ENCODE data around the gene IRX3.

IRX3 gene

DNA sequence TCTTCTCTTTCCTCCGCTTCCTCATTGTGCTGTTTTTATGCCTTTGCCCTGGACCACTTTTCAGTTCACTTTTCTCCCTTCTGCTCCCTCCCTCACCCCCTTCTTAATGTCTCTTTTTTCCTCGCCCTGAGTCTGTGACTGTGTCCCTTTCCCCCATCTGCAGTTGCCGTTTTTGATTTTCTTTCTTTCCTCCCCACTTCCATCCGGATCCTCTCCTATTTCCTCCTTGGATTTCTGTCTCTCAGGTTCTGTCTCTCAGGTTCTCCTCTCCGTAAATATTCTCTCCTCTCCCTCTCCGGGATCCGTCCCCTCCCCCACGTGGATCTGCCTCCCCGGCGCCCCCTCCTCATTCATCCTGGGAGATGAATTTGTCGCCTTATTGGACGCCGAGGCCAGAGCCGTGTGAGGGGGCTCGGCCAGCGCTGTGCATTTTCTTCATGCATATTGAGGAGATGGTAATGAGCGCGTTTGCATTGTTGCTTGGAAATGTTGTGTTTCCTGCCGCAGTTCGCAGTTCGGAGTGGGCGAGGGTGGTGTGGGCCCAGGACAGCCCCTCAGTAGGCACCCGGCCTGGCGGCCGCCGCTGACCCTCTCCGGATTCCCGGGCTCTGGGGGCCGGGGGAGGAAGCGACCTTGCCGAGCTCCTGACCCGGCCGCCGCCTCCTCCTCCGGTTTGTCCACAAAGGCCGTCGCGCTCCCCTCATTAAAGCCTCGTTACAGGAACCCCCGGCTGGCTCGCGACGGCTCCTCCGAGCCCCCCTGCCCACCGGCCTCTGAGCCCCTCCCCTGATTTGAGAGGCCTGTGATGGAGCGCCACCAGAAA lies 4.5 kb upstream of the IRX3 start:
- peak in 1 of 2 experiments; percentile 22 for DNase-seq

DNA sequence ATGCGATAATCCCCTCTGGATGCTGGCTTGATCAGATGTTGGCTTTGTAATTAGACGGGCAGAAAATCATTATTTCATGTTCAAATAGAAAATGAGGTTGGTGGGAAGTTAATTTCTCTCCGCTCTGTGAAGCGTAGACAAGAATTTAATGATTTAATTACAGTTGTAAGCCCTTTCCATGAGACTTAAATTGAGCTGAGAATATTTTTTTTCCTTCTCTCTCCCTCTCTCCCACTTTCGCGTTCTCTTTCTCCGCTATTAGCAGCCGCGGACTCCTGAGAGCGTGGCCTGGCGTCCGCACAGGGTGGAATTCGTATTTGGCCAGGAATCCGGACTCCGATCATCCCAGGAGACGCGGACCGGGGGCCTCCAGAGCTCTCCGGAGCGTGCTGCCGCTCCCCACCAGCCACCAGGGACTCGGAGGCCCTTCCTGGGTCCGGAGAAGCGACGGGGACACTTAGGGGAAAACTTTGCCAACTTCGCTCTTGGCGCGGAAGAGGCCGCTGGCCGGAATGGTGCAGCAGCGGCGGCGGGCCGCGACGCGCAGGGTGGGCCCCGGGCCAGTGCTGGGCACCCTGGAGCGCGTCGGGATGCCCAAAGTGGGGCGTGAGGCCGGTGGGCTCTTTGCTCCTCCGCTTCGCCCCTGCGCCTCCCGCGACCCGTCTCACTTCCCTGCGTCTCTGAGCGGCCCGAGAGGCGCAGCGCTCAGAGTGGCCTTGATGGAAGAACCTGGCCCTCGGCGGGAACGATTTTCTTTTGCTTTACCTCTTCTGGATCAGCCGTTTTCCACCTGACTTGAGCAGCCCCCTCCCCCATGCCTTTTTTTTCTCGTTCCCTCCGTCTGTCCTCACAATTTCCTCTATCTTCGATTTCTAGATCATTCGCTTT lies 3.6 kb upstream of the IRX3 start:
- DNase-seq, result no peak

DNA sequence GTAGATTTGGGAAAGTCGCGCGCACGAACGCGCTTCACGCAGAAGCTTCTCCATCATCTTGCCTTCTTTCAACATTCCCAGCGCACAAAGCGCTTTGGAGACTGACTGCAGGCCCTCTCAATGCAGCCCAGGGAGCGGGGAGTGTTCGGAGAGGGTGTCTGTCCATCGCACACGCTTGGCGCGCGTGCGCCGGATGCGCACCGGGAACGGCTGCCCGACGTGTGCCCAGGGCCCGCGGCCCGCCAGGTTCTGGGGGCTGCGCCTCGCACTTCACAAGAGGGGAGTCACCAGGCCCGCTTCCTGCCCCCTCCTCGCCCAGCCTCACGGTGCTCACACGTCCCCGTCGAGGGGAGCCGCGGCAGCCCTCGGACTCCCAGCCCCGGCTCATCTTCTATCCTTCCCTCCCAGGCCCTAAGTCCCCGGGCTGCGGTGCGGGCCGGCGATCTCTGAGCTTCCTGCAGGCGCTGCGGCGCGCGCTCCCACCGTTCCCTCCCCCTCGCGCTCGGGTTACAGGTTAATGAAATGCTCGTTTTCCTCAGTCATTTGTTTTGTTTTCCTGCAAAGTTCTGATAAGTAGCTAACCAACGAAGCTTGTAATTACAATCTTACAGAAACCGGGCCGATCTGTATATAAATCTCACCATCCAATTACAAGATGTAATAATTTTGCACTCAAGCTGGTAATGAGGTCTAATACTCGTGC lies 2.8 kb upstream of the IRX3 start:
- peak in 1 of 2 experiments; percentile 26 for DNase-seq

DNA sequence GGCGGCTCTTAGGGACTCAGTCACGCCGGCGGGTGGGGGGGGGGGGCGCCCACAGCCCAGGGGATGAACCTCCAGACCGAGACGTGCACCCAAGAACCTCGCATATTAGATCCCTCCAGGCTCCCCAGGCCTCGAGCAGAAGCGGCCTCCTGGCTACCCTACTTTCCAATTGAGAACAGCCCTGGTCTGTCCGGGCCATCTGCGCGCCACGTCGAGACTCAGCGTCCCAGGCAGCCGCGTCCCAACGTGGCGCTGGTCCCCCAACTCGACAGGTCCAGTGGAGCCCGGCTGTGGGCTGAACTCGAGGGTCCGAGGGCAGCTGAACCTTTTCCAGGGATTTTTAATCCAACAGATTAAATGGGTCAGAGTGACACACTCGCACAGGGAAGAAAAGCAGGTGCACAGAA lies 2.3 kb upstream of the IRX3 start:
- DNase-seq, result no peak

GRCh38 chr16:54288030-54288834 lies 1.6 kb upstream of the IRX3 start:
- DNase-seq, result peak in 1 of 2 experiments; percentile 0

- no peak for DNase-seq
Measured at GRCh38 chr16:54287131-54288029, 793 bp upstream of the IRX3 start.

GRCh38 chr16:54286090-54286365 lies 559 bp downstream of the IRX3 start:
- peak in 1 of 2 experiments; percentile 42 for DNase-seq

GRCh38 chr16:54285414-54286089 lies 1.0 kb downstream of the IRX3 start:
- DNase-seq, result peak in 1 of 2 experiments; percentile 7

DNA sequence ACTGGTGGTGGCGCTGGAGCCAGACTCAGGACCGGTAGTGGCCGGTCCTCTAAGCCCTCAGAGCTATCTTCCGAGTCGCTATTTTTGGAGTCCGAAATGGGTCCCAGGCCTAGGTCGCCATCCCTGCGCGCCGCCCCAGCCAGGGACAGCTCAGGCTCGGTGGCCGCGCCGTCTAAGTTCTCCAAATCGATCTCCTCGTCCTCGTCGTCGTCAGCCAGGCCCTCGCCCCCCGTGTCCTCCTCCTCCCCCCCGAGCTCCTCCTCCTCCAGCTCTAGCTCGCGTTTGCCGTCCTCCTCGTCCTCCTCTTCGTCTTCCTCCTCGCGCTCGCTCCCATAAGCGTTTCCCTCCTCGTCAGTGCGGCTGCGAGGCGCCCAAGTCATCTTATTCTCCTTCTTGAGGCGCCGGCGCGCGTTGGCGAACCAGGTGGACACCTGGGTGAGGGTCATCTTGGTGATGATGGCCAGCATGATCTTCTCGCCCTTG lies 1.6 kb downstream of the IRX3 start:
- DNase-seq, result peak in 1 of 2 experiments; percentile 5

DNA sequence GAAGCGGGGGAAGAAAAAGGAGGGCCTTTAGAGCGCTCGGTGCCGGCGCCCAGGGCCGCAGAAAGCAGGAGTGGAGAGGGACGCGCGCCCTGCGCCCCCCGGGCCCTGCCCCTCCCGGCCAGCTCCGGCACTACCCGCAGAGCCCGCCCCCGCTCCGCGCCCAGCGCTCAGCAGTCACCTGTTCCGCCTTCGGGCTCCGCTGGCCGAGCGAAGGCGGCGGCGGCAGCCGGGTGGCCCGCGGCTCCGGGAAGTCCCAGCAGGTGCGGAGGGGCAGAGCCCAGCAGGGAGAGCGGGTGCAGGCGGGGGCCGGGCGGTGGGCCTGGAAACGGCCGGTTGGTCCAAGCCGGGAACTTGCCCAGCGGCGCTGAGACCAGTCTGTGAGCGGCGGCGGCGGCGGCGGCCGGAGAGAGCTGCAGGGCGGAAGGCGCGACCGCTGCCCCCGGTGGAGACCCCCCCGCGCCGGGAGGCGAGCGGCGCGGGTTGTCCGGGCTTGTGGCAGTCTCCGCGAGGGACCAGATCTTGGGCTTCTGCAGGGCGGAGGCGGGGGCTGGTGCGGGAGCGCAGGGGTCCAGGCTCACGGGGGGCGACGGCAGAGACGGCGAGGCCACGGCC lies 2.2 kb downstream of the IRX3 start:
- peak in 1 of 2 experiments; percentile 55 for DNase-seq

GRCh38 chr16:54283725-54284318 lies 2.8 kb downstream of the IRX3 start:
- DNase-seq, result peak in 1 of 2 experiments; percentile 22

- DNase-seq, result no peak
Measured at GRCh38 chr16:54282928-54283724, 3.5 kb downstream of the IRX3 start.

DNA sequence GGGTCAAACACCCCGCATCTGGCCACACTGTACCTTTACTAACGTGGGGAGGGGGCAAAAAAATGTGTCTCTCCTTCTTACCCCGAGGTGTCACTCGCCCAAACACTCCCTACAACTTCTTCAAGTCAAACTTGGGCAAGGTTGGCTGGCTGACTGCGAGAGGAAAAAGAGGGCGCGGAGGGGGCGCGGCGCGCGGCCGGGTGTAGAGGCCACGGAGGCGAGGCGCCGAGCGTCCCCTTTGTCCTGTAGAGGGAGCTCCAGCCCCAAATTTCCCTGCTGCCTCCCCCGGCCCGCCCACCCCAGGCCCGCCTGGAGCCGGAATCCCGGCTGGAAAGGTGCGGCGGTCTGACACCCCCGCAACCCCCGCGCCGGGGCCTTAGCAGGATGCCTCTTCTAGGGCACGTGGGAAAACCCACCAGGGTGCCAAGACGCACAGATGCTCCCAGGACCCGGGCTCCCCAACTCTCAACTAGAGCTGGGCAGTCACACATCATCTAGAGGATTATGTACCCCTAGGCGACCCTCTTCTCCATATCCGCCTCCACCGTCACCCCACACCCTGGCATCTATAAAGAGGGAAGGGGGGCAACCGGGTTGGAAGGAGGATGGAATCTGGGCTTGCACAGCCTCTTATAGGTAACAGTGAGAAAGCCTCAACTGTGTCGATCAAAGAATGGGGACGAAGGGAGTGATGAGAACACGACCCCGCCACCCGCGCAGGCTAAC lies 4.2 kb downstream of the IRX3 start:
- DNase-seq, result peak in 1 of 2 experiments; percentile 47

DNA sequence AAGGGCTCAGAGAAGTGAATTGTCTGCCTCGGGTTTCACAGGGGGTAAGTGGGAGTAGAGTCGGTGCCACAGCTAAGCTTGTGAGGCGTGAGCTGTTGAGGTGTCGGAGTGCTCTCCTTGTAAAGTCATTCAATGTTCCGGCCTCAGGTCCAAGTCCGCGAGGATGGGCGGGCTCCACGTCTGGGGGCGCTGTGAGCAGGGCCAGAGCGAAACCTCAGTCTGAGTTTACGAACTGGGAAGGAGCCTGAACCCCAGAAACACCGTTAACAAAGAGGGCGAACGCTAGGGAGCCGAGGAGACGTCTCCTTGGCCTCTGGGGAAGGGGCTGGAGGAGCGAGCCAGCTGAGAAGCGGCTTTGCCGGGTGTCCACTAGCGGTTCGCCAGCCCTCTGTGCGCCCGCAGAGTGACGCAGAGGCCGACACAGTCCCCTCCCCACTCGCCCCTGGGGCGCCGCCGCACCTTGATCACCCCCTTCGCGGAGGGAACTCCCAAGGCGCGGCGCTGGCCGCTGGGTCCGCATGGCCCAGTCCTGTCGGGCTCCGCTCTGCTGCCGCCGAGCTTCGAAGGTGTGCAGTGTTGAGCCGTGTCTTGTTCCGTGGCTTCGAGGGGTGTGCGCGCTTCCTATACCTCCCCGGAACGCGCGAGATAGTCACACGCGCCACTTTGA lies 4.9 kb downstream of the IRX3 start:
- peak in 1 of 2 experiments; percentile 13 for DNase-seq

- no peak for DNase-seq
Measured at GRCh38 chr16:54280751-54281150, 5.8 kb downstream of the IRX3 start.

DNA sequence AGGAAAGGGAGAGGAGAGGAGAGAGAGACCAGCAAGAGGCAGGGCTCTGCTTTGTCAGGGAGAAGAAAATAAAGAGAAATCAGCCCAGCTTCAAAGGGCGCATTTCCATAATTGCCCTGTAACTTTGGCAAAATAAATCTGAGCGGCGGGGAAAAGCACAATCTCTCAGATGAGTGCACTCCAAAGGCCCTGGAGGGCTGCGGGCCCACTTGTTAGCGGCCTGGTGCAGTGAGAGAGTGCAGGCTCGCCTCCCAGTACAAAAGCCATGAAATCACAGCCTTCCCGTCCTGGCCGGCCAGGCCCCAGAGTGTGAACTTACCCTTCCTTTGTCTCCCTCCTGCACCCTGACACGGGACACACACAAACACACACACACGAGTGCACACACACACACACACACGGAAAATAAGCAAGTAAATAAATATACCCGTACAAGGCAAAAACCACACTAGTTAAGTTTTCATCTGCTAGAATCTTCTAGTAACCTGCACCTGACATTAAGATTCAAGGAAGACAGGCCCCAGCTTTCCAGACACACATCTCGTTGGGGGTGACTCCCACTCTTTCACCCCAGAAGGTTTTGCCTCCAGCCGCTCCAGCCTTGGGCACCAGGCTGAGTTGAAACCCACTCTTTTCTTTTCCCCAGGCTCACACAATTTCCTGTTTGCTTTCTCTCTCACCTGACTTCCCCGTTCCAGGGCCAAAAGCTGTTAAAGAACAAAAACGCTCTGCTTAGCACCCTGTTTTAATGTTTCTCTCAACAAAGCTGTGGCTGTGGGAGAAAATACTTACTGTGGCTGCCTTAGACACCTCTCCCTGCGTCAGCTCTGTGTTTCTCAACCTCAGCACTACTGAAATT lies 8.5 kb downstream of the IRX3 start:
- no peak for DNase-seq

- no peak for DNase-seq
Measured at GRCh38 chr16:54275956-54276355, 10.6 kb downstream of the IRX3 start.
